DMS153 treated with DMSO at 0.1 percent for 48 hours (cell line): ENCODE results near the gene CFAP77.

Source experiments
- DNase-seq: peaks from one replicate; lab custom pipeline; 2025; ENCODE audit not compliant: unreplicated experiment; lab: John Stamatoyannopoulos, UW

Gene CFAP77

DNA sequence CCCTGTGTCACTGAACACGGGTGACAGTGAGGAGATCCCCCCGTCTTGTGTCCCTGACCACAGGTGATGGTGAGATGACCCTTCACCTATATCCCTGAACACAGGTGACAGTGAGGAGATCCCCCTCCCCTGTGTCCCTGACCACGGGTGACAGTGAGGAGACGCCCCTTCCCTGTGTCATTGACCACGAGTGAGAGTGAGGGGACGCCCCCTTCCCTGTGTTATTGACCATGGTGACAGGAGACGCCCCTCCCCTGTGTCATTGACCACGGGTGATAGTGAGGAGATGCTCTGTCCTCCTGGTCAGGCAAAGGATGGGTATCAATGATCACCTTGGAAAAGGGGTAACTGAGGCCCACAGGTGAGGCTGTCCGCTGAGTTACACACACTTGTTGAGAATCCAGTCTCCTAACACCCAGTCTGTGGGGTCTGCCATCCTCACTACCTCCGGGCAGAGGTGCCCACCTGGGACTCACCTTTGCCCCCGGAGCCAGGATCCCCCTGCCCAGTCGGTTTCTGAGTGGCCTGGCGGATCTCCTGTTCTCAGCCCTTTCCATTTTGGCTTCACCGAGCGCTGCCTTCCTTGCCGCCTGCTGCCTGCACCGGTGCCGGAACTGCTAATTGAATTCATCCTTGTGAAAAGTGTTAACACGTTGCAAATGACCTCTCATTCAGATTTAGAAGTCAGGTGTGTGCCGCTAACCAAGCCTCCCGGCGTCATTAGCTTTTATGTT is 104.2 kb downstream of the CFAP77 start:
- no peak for DNase-seq

DNA sequence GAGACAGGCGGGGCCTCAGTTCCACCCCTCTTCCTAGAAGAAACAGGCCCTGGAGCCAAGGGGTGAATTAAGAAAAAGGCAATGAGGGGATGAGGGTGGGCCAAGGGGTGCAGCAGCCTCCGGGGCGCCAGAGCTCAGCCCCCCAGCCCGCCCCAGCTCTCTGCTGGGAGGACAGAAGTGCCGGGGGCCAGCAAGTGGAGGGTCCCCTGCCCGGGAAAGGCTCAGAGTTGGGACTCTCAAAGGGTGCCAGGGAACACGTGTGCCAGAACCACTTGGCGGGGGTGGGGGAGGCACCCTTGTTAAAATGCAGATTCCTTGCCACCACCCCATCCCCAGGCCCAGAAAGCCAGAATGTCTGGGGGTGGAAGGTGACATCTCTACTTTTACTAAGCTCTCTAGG is 104.8 kb downstream of the CFAP77 start:
- no peak for DNase-seq

DNA sequence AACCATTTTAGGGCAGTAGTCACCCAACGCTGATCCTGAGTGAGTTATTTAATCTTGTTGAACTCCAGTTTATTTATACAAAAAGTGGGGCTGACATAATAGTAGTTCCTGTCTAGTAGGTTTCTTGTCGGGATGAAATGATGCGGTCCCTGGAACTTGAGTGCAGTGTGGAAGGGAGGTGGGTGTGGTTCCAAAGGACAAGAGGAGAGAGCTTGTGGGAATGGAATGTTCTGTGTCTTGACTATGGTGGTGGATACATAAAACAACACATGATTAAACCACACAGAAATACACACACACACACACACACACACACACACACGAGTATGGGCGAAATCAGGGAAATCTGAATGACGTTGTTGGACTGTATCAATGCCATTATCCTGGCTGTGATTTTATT is 106.3 kb downstream of the CFAP77 start:
- DNase-seq: no peak

DNA sequence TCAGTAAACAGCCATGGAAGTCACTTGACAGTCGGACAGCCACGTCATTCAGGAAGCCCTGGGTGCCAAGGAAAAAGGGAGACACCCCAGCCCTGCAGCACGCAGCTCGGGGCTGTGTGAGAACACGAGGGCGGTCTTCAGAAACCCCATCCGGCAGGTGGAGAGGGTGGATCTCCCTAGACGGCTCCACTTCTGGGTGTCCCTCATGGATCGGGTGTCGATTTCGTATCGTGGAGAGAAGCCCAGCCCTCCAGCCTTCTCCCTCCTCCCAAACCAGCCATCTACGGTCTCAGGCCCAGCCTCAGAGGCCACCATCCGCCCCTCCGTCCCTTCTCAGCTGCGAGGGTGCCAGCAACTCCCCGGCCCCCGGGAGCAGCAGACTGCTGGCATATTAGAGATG is 106.9 kb downstream of the CFAP77 start:
- no peak for DNase-seq

DNA sequence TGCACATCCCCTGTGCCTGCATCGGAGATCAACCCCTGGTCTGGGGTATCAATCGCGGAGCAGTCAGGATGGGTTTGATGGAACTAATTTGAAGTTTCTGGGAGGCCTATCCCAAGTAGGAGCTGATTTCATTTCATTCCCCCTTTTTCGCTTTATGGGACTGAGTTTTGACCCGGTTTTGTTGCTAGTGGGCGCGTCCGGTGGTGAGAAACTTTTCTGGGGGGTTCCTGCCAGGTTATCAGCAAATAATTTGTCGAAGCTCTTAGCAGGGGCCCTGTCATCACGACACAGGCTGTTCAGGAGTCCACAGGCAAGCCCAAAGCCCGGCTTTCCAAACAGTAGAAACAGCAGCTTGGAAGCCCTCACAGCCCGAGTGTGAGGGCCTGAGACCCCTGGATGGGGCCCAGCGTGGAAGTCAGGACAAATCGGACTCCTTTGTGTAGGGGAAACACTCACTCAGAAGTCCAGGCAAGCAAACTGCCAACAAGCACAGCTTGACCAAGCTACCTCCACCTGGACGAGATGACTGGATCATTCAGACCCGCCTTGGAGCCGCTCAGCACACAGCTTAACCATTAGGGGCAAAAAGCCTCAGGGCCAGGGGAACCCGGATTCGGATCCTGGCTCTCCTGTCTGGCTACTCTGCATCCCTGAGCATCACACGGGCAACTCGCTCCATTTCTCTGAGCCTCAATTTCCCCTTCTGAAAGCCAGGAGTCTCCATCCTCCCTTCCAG is 108.0 kb downstream of the CFAP77 start:
- DNase-seq: no peak

DNA sequence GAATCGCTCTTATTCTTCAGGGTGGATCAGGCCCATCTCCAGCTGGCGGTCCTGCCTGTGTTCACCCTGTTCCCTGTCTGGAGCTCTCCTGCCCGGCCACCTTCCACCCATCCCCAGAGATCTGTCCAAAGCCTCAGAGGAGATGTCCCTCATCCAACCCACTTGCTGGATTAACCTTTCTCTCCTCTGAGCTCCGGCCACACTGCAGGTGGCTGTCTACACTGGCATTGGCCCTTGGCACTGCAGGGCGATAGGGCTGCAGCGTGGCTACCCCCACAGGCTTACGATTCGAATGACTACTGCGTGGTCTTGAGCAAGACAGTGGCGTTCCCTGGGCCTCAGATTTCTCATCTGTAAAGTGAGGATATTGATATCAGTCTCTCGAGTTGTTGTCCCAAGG is 108.6 kb downstream of the CFAP77 start:
- no peak for DNase-seq

DNA sequence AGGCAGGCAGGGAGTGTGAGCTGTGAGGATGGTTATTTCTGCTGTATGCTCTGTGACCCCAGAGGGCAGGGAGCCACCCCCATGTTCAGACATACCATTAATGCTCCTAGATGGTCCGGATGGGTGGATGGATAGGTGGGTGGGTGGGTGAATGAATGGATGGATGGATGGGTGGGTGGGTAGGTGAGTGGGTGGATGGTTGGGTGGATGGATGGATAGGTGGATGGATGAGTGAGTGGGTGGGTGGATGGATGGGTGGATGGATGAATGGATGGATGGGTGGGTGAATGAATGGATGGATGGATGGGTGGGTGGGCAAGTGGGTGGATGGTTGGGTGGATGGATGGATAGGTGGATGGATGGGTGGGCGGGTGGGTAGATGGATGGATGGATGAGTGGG is 109.0 kb downstream of the CFAP77 start:
- no peak for DNase-seq

DNA sequence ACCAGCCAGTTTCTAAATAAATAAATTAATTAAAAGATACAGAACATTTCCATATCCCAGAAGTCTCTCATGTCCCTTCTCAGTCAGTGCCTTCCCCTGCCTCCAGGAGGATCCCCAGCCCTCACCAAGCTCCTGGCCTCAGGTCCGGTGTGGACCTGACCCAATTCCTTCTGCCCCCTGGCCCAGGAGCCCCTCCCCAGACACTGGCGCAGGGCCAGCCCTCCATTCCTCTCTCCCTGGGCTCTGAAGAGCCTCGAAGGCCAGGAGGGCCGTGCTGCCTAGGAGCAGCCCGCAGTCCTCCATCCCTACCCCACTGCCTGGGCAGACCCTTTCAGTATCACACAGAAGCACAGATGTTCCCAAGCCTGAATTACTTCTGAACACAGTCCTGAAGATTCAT is 110.6 kb downstream of the CFAP77 start:
- no peak for DNase-seq

DNA sequence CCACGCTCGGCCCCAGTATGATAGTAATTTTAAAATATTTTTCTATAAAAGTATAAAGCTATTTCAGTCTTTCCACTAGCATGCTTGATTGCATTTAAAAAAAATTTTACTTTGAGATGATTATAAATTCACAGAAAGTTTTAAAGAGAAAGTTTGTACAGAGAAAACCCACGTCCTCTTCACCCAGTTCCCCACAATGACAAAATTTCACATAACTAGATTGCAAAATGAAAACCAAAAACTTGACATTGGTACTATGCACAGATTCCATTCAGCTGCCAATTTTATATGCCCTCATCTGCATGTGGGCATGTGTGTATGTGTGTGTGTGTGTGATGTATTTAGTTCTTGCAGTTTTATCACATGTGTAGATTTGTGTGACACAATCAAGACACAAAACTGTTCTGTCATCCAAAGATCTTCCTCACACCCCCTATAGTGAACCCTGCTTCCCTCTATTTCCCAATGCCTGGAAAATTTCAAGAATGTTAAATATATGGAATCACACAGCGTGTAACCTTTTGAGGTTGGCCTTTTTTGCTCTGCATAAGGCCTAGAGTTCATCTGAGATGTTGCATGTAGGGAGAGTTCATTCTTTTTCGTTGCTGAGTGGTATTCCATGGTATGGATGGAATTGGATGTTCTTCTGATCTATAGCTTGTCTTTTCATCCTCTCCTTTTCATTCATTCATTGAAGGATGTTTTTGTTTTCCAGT is 115.5 kb downstream of the CFAP77 start:
- no peak for DNase-seq

DNA sequence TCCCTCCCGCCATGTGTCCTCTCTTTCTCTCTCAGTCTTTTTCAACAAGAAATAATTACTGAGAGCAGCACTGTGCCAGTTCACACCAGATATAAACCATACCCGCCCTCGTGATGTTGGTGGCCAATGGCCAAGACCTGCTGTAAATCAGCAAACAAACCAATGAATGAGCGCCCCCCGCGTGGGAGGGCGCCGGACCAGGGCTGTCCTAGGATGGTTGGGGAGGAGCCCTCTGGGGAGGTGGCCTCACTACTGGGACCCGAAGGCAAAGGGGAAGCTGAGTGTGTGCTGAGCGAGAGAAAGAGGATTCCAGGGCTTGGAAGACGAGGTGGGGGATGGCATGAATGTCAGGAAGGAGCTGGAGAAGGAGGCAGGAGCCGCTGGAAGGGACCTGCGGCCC is 121.2 kb downstream of the CFAP77 start:
- no peak for DNase-seq

DNA sequence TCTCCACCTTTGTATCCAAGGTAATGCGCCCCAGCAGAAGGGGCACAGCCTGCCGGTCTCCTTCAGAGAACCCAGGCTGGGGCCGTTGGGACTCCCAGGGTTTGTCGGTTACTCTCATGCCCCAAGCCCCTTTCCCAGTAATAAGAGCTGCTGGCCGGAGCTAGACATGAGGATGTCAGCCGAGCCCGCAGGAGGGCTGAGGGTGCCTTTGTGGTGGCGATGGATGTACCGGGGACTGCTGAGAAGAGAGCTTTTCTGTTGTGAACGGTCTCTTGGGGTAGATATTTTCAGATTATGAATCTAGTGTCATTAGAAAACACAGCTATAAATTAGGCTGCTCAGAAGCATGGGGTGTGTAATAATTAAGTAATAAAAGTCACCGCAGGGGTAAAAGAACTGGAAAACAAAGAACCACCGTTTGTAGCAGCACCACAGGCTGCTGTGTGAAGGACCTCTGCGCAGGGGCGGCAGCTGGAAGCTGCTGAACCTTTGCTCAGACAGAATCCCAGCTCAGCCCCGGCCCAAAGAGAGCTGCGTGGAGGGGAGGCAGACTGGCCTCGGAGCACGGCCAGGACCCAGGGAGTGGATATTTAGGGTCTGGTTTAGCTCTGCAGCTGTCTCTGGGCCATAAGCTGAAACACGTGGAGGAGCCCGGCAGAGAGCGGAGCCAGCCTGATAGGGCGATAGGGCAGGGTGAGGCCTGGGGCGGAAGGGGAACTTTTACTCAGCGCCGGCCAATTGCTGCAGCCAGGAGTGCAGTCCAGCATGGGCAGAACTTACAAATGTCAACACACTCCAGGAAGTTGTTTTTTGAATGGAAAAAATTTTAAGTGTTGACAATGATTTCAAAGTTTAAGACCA is 121.9 kb downstream of the CFAP77 start:
- no peak for DNase-seq

DNA sequence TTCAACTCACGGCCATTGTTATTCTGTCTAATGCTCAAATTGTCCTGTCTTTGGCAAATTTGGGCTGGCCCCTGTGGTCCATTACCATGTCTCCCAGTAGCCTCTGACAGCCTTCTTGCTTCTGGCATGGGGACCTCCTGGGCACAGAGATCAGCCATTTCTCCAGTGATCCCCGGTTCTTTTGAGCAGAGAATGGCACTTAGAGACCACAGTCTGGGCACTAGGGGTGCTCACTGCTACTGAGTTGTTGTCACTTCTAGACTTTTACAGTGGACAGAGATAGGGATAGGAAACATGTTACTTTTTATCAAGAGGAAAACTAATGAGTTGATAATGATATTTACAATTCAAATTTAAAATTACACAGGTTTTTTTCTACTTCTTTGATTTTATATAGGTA is 124.8 kb downstream of the CFAP77 start:
- no peak for DNase-seq

DNA sequence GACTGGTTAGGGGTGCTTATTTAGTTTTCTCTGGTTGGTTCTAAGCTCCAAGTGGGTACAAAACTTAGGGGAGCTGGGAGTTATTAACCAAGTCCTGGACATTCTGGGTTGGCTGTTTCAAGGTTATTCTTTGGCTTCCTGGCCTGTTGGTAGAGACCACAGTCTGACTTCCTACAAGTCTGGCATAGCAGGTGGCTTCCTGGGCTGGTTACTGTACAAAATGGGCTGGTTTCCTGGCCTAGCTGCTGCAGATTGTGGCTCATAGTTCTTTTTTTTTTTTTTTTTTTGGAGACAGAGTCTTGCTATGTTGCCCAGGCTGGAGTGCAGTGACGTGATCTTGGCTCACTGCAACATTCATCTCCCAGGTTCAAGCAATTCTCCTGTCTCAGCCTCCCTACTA is 126.1 kb downstream of the CFAP77 start:
- DNase-seq: no peak

DNA sequence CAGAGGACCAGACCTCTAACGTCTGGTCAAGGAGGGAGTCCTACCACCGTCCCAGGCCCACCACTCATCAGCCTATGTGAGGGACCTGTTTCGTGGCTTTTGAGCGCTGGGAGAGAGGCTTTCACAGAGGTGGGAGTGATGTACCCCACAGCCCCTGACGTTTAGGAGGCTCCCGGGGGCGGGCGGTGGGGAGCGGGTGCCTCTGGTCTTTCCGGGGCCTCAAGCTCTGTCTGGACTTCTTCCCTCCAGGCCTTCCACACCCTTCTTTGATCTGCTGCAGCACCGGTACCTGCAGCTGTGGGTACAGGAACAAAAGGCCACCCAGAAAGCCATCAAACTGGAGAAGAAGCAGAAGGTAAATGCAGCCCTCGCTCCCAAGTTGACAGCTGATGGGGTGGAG is 127.3 kb downstream of the CFAP77 start:
- no peak for DNase-seq

DNA sequence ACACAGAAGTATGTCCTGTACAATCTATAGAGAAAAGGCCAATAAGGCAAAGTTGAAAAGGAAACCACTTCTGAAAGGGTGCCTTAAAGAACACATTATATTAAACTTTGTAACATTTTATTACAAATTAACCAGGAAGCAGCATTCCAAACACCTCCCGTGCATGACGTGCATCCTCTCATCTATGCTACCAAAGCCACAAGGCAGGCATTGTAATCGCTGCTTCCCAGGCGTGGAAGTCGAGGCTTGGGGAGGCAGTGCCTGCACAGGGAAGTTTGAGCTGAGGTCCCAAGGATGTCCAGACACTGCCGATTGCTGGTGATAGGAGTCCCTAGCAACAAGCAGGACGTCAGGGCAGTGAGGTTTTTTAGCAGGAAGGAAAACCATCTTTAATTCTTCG is 128.1 kb downstream of the CFAP77 start:
- no peak for DNase-seq

DNA sequence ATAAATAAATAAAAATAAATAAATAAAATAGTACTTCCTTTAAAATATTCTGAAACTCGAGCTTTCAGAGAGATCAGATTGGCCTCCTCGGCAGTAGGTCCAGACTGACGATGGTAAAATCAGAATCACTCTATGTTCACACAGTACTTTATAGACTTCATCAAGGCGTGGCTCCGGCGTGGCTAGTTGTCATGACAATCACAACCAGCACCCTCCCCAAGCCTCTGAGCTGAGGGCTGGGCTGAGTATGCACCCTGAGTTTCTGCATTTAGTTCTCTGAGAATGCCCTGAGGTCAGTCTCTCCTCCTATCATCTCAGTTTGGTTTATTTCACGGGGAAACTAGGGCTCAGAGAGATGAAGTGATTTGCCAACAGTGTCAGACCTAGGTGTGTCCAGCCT is 129.1 kb downstream of the CFAP77 start:
- no peak for DNase-seq

DNA sequence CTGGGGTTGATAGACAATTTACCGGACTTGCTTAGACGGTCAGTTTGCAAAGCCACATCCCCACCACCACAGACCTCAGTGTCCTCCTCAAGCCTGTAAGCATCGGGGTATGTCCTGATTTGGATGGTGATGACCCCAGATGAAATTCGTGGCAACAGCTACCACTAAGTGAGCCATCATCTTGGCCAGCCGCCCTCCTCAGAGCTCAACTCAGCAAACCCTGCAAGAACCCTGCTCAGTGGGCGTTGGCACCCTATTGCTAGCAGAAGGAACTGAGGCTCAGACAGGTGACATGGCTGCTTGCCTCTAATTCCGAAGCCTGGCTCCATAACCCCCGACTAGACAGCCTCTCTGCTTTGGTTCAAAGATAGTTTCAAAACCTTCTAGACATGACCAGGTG is 131.0 kb downstream of the CFAP77 start:
- no peak for DNase-seq

DNA sequence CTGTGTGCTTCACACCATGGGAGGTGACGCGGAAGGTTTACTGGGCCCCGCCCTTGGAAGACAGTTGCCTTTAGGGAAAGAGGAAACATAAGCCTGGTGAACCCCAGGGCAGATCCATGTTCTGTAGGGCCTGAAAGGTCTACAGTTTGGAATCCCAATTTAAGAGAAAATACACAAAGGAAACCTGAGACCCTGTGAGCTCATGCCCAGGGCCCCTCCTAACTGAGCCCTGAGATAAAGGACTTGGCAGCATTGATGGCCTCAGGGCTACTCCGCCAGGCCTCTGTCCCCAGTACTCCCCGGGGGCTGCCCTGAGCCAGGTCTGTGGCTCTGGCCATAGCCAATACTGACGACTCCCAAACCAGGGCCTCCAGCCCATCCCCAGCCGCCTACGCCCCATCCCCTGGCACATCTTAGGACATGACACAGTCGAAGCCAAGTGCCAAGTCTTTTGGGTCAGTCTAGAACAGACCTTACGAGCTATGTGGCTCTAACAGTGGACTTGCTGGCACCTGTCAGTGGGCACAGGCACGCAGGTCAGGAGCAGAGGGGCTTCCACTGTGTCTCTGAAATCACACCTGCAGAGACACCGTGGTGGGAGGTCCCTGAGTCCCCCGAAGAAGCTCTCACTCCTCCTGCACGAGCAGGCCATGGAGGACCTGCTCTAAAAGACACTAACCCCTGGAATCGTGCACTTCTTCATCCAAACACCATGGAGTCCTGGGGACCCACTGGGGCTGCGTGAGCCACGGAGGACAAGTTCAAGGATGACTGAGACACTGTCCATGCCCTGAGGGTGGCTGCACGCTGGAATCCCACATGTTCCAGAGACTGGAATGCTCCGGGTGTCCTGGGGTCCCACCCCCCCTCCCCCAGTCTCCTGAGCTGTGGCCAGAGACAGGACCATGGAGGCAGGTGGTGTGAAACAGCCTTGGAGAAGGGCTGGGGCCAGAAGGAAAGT is 132.1 kb downstream of the CFAP77 start:
- DNase-seq: no peak

DNA sequence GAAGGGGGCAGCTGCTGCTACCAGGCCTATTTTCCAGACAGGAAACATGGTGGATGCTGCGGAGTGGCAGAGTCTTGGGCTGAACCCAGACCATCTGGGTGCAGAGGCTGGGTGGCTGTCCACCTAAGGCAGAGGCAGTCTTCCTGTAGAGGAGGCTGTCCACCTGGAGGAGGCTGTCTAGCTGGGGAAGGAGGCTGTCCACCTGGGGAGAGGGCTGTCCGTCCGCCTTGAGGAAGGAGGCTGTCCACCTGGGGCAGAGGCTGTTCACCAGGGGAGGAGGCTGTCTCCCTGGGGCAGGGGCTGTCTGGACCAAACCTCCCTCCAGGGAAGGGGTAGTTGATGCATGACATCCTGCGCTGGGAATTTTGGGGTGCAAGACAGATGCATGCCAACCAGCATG is 133.2 kb downstream of the CFAP77 start:
- DNase-seq: no peak

DNA sequence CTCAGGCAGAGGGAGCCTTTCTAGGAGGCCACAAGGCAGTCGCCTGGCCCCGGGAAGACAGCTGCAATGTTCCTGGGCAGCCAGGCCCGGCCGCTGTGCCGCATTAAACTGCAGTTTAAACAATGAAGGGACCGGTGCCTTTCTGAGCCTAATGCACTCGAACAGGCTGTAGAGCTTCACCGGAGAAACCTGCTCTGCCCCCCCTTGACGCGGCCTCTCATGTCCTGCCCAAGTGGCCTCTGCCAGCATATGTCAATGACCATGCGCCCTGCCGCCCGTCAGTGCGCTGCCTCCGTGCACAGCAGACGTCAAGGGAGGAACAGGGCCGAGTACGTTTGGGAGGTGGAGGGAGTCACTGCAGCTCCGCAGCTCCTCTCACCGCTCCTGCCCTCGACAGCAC is 133.9 kb downstream of the CFAP77 start:
- DNase-seq: no peak
